GM12873 (cell line): ENCODE results near the gene ETS2.

Experiments used
- CTCF ChIP-seq: IDR thresholded peaks from 2 replicates; pipeline ENCODE4 v1.5.1; 2012; ENCODE audit warnings: low read depth, mild to moderate bottlenecking, moderate library complexity, low read length, control low read depth; ENCODE audit not compliant: insufficient read depth; ENCODE audit errors: missing control alignments

ETS2 gene

GRCh38 chr21:38810034-38810825 is 4.5 kb downstream of the ETS2 start:
- TF ChIP-seq CTCF, result no peak

- no peak for TF ChIP-seq CTCF
Measured at GRCh38 chr21:38810826-38811164, 5.1 kb downstream of the ETS2 start.

- TF ChIP-seq CTCF, result no peak
Measured at GRCh38 chr21:38811257-38811656, 5.5 kb downstream of the ETS2 start.

GRCh38 chr21:38813143-38813542 is 7.4 kb downstream of the ETS2 start:
- no peak for TF ChIP-seq CTCF

- no peak for TF ChIP-seq CTCF
Measured at GRCh38 chr21:38813547-38813946, 7.8 kb downstream of the ETS2 start.

GRCh38 chr21:38814126-38815059 is 8.7 kb downstream of the ETS2 start:
- no peak for TF ChIP-seq CTCF

GRCh38 chr21:38815060-38815405 is 9.3 kb downstream of the ETS2 start:
- no peak for TF ChIP-seq CTCF
